HG03066 (cell line): ENCODE results near the gene SIRT5.

Source experiments
- ATAC-seq: cut with Tn5 transposase; IDR thresholded peaks from one replicate; pipeline ENCODE4 v1.9.1; 2021; ENCODE audit warnings: low read depth; ENCODE audit not compliant: unreplicated experiment

SIRT5 gene

DNA sequence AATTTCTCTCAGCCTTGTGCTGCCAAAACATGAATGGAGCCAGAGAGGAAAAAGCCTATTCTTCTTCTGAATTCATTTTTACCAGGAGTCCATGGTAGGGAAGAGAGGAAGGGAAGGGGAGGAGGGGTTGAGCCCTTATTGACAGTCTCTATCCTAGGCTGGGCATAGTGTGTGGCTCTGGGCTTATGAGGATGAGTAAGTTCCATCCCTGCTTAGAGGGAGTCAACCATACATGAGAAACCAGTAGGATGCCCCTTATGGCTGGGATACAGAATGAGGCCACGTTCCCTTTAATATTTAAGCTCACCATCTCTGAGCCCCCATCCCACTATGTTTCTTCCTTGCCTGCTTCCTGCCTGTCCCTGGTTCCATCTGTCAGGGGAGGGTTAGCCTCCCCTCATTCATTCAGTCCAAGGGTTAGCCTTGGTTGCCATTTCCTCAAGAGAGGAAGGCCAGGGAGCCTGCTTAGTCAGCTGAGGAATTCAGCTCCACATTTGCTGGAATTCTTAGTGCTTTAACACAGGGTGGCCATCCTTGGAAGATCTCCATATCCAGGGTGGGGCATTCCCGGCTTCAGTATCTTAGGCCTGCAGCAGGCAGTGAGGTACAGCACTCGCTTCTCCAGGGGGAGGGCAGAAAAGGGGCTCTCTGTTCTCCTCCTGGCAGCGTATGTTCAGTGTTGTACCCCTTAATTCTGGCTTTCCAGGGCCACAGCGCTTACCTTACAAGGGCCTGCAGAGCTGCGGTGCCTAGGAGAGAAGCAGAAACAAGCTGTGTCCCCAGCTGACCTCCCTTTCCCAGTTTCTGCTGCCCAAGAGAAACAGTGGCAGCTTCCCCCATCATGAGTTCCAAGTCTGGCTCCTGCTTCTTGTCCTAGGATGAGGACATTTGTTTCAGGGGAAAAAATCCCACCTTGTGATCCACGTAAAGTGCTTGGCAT lies 12.5 kb downstream of the SIRT5 start:
- ATAC-seq, result no peak

DNA sequence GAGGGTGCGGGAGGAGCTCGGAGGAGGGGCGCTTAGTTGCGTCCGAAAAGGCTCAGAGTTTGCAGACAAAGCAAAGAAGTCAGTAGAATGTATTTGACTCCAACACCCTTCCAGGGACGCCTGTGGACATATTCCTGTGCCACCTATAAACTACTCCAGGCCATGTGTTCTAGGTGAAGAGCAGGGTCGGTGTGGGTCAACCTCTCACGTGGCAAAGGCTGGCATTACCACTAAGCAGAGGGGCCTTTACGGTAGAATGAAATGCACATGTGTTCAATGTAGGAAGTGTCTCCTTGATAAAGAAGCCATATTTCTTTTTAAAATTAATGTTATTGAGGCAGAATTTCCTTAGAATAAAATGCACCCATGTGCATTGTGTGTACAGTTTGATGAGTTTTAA lies 15.4 kb downstream of the SIRT5 start:
- ATAC-seq, result no peak

DNA sequence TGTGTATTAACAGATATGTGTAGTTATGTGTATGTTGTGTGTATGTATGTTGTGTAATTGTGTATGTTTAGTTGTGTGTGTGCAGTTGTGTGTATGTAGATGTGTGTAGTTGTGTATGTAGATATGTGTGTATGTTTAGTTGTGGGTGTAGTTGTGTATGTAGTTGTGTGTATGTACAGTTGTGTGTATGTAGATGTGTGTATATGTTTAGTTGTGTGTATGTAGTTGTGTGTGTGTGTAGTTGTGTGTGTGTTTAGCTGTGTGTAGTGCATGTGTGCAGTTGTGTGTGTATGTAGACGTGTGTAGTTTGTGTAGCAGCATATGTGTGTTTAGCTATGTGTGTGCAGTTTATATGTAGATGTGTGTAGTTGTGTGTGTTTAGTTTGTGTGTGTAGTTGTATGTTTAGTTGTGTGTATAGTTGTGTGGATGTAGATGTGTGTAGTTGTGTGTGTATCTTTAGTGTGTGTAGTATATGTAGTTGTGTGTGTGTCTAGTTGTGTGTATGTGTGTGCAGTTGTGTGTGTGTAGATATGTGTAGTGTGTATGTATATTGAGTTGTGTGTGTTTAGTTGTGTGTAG lies 16.3 kb downstream of the SIRT5 start:
- ATAC-seq, result no peak

DNA sequence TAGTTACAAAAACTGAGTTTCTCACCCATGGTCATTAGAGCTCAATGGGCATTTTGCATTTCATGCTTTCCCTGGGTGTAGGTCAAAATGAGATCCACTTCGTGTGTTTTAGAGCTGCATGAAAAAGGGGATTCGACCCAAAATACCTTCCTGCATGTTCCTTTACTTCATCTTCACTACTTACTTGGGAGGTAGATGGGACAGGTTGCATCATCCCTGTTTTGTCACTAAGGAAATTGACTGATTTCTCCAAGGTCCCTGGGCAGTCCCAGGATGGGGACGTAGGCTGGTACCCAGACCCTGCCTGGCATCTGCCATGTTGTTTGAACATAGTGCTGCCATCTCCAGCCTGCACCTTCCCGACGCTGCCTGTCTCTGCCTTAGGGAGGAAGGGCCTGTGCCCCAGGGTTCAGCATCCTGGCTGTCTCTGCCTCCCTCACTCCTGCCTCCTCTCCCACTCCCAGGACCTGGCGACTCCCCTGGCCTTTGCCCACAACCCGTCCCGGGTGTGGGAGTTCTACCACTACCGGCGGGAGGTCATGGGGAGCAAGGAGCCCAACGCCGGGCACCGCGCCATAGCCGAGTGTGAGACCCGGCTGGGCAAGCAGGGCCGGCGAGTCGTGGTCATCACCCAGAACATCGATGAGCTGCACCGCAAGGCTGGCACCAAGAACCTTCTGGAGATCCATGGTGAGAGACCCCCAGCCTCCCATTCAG lies 17.0 kb downstream of the SIRT5 start:
- ATAC-seq, result no peak

DNA sequence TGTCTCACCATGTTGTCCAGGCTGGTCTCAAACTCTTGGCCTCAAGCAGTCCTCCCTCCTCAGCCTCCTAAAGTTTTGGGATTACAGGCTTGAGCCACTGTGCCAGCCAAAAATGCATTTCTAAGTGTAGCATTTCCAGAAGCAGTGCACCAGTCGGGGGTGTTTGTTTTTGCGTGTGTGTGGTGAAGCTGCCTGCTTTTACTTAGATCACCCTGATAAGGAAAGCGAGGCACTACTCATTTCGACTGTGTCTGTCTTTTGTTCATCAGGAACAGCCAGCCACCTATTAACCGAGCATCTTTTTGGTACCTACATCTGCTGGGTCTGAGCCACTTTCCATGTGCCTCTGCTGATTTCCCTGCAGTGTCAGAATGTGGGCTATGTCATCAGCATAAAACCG lies 18.7 kb downstream of the SIRT5 start:
- no peak for ATAC-seq

DNA sequence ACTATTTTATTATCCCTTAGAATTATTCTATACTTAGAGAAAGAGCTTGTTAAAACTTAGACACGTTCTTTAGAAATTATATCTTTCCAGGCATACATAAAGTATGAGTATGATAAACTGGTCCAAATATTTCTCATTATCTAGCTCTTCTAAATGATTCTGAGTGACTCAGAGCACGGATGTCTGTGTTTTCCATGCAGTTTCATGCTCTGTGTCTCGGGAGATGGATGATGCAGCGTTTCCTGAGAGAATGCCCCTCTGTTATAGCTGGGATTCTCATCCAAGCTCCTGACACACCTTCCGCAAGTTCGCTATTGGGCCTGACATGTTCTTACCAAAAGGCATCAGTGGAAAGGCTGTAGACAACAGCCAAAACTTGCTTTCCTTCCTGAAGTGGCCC lies 19.3 kb downstream of the SIRT5 start:
- ATAC-seq, result no peak

DNA sequence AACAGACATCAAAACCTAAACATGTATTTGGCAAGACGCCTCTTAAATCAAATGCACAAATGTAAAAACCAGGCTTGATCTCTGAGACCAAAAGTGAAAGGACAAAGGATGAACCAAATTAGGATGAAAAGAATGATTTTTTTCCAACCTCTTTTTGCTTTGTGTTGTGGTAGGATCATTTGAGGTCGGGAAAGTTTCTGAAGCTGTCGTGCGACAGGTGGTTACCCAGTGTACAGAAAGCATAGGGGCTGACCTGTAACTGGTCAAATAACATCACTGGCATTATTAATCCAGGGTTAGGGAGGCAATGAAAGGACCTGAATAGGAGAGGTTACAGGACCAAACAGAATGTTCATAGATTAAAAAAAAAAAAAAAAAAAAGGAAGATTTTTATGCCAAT lies 22.7 kb downstream of the SIRT5 start:
- no peak for ATAC-seq

DNA sequence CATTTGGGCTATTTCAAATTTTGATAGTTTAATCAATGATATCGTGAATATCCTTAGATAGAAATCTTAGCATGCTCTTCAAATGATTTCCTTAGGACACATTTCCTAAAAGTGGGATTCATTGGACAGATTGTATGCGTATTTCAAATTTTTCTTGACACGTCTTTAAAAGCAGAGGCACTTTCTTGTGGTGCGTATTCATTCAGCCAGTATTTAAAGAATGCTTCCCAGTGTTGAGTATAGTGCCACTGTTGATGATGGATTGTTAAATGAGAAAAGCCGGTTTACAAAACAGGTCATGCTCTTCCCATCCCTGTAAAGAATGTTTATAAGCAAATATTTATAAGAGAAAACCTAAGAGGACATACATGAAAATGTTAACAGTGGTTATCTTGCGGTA lies 25.6 kb downstream of the SIRT5 start:
- ATAC-seq, result no peak

DNA sequence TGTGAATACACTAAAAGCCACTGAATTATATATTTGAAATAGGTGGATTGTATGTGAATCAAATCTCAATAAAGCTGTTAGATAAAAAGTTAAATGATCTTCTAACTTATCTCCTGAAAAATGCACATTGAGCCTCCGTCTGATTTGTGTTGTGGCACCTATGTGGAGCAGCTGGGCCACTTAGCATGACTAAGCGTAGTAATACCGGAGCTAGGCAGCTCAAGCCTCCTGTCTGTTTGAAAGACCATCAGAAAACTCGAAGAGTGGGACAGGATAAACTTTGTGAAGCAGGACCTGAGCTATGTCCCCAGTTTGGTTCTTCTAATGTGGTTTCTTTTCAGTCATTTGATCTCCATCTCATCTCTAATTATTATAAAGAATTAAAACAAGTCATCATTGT lies 29.7 kb downstream of the SIRT5 start:
- ATAC-seq, result no peak

DNA sequence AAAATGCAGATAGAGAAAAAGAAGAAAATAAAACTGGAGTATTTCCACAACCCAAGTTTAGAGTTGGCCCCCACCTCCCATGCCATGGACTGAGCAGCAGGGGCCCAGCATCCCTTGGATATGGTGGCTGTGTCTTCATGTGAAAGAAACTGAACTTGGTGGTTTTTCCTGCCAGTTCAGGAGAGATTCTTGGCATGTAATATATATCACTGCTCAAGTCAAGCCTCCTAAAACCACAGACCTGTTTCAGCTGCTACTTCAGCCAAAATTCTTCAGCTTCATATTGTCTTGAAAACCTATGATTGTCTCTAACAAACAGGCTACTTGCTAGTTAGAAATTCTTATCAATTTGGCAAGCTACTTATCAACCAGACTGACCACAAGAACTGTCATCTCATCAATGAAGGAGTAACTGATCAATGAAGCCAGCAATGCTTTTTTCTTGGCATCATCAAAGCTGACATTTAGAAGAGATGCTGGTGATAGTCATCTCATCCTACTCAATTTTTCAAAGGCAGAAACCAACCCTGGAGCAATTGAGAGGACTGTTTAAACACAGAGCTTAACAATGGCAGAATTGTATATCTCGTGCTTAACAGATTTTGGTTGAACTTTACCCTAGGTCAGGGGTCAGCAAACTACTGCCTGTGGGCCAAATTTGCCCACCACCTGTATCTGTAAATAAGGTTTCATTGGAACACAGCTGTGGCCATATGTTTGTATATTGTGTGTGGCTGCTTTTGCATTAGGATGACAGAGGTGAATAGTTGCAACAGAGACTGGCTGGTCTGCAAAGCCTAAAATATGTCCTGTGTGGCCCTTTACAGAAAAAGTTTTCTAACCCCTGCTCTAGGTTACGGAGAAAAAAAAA lies 30.4 kb downstream of the SIRT5 start:
- no peak for ATAC-seq

DNA sequence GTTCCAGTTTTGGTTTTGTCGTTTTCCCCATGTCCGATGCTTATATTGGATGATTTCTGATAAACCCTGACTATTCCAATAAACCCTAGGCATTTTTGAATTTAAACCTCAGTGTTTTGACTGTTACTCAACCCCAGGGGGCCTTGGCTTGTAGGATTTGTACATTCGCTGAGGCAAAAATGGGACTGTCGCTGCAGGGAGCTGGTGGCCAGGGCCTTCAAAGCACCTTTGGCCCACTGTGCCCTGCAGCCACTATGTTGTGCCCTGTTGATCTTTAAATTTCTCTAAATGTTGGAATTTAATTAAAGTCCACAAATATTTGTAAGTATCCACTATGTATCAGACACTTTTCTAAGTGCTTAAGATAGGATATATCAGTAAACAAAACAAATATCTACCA lies 31.2 kb downstream of the SIRT5 start:
- no peak for ATAC-seq

DNA sequence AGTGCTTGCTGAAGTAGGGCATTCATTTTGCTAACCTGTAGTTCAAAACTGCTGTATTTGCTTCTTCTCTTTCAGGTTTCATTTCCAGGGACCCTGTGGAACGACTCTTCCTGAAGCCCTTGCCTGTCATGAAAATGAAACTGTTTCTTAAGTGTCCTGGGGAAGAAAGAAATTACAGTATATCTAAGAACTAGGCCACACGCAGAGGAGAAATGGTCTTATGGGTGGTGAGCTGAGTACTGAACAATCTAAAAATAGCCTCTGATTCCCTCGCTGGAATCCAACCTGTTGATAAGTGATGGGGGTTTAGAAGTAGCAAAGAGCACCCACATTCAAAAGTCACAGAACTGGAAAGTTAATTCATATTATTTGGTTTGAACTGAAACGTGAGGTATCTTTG lies 37.3 kb downstream of the SIRT5 start:
- ATAC-seq, result no peak

DNA sequence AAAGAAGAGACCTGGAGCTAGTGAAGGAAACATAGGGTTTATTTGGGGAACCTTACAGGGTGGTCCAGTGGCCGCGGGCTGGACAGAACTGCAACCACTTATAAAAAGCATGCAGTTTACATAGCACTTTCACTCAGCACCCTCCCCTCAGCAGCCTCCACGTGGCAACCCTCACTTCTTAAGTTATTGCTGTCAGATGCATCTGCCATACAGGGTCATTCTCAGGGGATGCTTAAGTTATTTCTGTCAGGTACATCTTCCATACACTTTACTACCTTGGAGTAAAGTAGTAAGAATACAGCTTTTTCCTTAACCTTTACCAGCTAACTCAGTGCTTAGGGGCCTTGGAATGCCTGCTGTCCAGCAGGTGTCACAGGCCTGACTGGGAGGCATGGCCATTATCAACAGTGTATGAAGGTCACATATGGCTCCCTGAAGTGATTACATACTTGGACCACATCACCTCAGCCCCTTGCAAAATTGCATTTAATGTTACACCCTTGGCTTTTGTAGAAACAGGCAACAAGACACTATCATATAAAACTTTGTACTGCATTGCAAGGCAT lies 38.7 kb downstream of the SIRT5 start:
- ATAC-seq, result no peak

DNA sequence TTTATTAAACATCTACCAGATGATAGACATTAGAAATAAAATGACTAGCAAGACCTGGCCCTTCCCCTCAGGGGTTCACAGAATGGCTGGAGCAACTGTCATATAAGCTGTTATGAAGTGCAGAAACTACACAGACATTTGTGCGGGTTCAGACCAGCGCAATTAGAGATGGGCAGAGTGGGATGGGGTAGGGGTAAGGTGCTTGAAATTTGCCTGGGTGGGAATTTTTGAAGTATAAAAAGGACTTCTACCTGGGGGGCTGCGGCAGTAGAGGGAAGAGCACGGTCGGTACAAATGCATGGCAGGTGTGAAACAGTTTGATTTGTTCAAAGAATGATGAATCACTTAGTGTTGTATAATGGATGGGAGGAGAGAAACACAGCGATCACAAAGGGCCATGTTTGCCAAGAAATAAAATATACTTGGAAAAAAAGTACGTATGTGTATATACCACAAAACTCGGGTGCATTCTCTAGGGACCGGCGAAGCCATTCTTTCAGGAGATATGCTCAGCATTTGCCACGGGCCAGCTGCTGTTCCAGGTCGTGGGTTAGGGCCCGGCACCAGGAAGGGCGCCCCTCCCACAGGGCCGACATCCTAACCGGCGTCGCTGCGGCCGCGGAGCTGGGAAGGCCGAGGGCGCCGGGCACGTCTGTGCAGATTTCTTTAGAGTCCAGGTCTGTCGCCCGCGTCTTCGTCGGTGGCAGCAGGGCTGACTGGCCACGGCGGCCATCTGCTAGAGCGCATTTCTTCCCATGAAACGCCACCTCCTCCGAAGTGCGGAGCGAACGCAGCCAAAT lies 39.9 kb downstream of the SIRT5 start:
- peak; percentile 16 for ATAC-seq

DNA sequence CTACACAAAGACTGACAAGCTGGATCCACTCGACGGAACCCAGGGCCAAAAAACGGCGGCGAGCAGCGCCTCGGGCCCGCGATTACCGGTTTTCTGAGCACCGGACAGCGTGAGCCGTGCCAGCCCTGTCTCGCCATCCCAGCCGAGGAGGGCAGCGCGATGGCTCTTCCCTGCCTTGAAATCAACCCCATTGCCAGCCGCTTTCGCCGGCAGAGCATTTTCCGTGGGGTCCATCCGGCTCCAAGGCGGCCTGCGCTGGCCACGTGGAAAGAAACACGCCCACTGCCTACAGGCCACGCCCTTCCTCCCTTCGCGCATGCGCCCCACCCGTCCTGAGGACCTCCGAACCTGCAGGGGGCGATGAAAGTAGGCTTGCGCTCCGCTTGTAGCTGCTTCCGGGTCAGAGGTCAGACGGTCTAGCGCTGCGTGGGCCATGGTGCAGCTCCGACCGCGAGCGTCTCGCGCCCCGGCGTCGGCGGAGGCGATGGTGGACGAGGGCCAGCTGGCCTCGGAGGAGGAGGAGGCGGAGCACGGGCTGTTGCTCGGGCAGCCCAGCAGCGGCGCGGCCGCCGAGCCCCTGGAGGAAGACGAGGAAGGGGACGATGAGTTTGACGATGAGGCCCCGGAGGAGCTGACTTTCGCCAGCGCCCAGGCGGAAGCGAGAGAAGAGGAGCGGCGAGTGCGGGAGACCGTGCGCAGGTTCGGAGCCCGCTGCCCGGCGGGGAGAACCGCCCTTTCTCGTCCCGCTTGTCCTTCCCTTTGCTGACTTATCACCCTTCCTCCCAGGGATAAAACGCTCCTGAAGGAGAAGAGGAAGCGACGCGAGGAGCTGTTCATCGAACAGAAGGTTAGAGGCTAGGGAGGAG lies 40.8 kb downstream of the SIRT5 start, which contains the start of gene NOL7:
Gene NOL7, plus strand, starts transcription at position 410 of the 866 bp plus-strand sequence. Its CDS starts 24 bp downstream, at position 434.
- ATAC-seq, result peak; percentile 88

DNA sequence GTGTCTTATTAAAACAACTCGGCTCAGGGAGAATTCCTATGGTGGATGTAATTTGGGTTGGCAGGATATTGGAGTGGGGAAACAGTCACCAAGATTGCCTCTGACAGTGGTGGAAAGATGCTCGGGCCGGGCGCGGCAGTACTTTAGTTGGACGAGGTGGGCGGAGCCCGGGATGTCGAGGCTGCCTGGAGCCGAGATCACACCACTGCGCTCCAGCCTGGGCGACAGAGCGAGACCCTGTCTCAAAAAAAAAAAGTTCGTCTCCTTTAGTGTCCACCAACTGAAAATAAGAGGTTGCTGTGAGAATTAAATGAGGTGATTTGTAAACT lies 41.4 kb downstream of the SIRT5 start:
- ATAC-seq, result peak; percentile 19

DNA sequence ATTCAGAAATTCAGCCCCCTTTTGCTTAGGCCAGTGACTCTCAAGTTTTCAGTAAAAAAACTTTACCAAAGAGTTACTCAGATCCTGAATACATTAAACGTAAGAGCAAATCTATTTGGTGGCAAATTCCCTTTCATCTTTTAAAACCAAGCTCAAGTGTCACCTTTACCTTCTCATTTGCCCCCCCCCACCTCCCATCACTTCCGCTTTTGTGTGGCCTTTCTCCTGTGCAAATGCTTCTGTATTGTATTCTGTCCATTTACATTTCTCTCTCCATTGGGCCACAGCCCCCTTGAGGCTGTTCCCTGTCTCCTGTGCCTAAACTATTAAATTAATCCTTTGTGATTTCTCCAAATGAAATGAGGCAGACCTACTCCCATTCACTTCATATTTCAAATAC lies 42.7 kb downstream of the SIRT5 start:
- ATAC-seq, result no peak

DNA sequence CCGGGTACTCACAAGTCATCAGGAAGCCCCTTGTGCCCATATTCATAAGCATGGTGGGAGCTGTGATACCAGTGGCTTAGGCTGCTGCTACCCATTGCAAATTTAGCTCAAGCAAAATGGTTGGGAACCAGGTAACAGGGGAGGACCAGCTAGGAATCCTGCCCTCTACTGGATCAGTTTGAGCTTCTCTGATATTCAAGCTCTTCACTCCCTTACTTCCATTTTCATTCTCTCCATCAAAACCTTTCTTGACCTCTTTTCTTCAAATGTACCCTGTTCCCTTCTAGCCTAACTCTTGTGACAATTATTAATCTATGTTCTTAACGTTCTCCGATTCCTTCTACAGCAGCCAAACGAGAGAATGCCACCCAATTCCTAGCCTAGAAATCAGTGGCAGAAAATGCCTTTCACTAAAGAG lies 50.5 kb downstream of the SIRT5 start:
- no peak for ATAC-seq
